Suppressor macrophage (primary cell): ENCODE results near the gene IRF4.

Experiments used
- DNase-seq, 4 experiments: peaks; one replicate each; pipeline ENCODE4 v3.0.0-alpha.2; 2020 to 2022

Gene IRF4

GRCh38 chr6:353642-354614, 37.6 kb upstream of the IRF4 start:
- no peak for DNase-seq

- no peak for DNase-seq
Measured at GRCh38 chr6:354631-355280, 36.8 kb upstream of the IRF4 start.

- peak; percentile 11 to 58 (median 42) for DNase-seq
Measured at GRCh38 chr6:355373-356208, 36.0 kb upstream of the IRF4 start.

- no peak for DNase-seq
Measured at GRCh38 chr6:356828-357251, 34.7 kb upstream of the IRF4 start.

GRCh38 chr6:357261-357790, 34.2 kb upstream of the IRF4 start:
- no peak for DNase-seq

GRCh38 chr6:357791-358341, 33.7 kb upstream of the IRF4 start:
- DNase-seq = peak in 2 of 4 experiments; percentile 22 to 30

GRCh38 chr6:358432-358831, 33.1 kb upstream of the IRF4 start:
- no peak for DNase-seq

- no peak for DNase-seq
Measured at GRCh38 chr6:358847-359246, 32.7 kb upstream of the IRF4 start.

- DNase-seq = no peak
Measured at GRCh38 chr6:359261-360035, 32.1 kb upstream of the IRF4 start.

- DNase-seq = no peak
Measured at GRCh38 chr6:360349-360748, 31.2 kb upstream of the IRF4 start.

- no peak for DNase-seq
Measured at GRCh38 chr6:360764-361373, 30.7 kb upstream of the IRF4 start.

GRCh38 chr6:361411-362132, 30.0 kb upstream of the IRF4 start:
- DNase-seq = no peak

- DNase-seq = no peak
Measured at GRCh38 chr6:362231-362923, 29.2 kb upstream of the IRF4 start.

GRCh38 chr6:362924-363249, 28.7 kb upstream of the IRF4 start:
- no peak for DNase-seq

GRCh38 chr6:363291-363690, 28.3 kb upstream of the IRF4 start:
- no peak for DNase-seq

- no peak for DNase-seq
Measured at GRCh38 chr6:363909-364308, 27.6 kb upstream of the IRF4 start.

GRCh38 chr6:364609-365540, 26.7 kb upstream of the IRF4 start:
- DNase-seq = no peak

- DNase-seq = no peak
Measured at GRCh38 chr6:365835-366234, 25.7 kb upstream of the IRF4 start.
